Stimulated activated CD8-positive, alpha-beta memory T cell treated with anti-CD3 and anti-CD28 coated beads, Interleukin-7, amount 100 ng/mL, for 1 hour (primary cell): ENCODE results near the gene MOCS1.
A peak's percentile ranks its signal among the peaks of the same experiment; 100 is the strongest.

Experiments used
- DNase-seq, 2 donors: peaks; one replicate each; pipeline ENCODE4 v3.0.0-alpha.2; 2020; ENCODE audit warnings: low read depth in 2 of 2

MOCS1 gene

GRCh38 chr6:39876111-39876510, 58.2 kb downstream of the MOCS1 start:
- no peak for DNase-seq

DNA sequence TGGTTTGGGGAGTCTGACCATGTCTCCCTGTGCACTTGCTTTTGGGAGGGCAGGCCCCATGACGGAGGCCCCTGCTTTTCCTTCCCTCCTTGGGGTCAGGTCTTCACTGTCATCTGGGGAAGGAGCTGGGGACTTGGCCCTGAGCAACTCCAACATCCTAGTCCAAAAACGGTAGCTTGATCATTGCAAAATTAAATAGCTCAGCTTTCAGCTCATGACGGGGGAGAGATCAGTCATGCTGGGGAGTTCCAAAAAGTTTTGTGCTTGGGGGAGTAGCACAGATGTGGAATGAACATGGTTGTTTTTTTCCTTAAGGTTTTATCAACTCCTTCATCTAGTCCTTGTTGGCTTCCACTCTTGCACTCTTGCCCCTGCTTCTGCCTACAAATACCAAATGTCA, 60.8 kb downstream of the MOCS1 start:
- DNase-seq: no peak

DNA sequence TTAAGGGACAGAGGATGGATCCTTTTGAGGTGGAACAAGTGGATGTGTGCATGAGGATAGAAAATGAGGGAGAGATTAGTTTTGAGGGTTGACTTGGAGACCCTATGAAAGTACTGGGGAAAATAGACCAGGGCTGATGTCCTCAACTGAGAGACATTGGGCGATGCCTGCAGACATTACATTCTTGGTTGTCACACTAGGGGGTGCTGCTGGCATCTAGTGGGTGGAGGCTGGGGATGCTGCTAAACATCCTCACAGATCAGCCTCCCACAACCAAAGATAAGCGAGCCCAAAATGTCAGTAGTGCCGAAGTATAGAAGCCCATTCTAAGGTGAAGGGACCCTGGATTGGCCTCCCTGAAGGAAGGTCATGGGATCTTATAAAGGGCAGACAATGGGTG, 63.3 kb downstream of the MOCS1 start:
- DNase-seq: no peak

DNA sequence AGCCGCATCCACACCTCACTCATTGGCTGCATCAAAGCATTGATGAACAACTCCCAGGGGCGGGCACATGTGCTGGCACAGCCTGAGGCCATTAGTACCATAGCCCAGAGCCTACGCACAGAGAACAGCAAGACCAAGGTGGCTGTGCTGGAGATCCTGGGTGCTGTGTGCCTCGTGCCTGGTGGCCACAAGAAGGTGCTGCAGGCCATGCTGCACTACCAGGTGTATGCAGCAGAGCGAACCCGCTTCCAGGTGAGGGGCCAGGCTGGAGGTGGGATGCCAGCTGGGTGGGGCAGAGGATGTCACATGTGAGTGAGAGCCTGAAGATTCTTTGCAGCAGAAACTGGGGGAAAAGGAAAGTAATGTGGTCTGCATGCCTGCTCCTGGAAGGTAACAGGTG, 66.7 kb downstream of the MOCS1 start:
- DNase-seq: no peak

- DNase-seq: peak; percentile 9 to 11
These were observed 69.0 kb downstream of the MOCS1 start for GRCh38 chr6:39865011-39865888.

- DNase-seq: no peak
These were observed 72.6 kb downstream of the MOCS1 start for GRCh38 chr6:39861663-39862062.

GRCh38 chr6:39859025-39859424, 75.2 kb downstream of the MOCS1 start:
- no peak for DNase-seq

DNA sequence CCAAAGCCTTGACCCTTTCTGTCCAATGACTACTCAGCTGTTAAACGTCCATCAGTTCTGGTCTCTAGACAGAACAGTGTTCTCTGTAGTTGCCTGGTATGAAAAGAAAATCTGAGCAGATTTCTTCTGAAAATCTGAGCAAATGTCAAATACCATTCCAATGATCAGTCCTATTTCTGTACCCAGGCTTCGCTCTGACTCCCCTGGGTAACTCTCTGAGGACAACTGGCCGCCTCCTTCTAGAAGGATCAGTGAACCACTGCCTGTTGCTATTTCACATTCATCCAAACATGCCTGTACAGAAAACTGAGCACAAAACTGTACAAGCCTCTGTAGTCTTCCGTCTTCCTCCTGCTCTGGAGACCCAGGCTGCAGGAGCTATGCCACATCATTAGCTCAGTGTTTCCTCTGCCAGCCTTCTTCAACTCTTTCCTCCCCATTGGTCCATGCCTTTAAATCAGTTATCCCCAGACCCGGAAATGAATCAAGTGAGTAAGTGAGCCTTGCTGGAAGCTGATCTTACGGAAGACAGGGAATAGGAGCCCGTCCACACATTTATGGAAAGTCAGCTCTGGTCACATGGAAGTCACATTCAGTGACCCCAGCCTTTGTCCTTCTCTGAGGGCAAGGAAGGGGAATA, 78.8 kb downstream of the MOCS1 start:
- no peak for DNase-seq
